CD8-positive, alpha-beta memory T cell (primary cell): ENCODE measurements around the gene ADIPOR2. TPM values are rescaled to one million over a fixed set of nuclear protein-coding genes. Genes with fewer than 3 reads are reported as not detected.
"Not testable (repeated sequence)": the region's sequence is repeated elsewhere in the genome, so short reads cannot be mapped to it uniquely, and the experiment has no call there.

Experiments
- CTCF ChIA-PET: fragments of 350-600 bp; sonication (Branson Sonifier 250); formaldehyde crosslinking; loops from one replicate; lab custom pipeline; 2021; ENCODE audit warnings: antibody characterized with exemption; lab: Charles Lee
- POLR2A ChIA-PET: fragments of 350-600 bp; sonication (Branson Sonifier 250); formaldehyde crosslinking; loops from one replicate; lab custom pipeline; 2021; ENCODE audit warnings: antibody characterized with exemption; lab: Charles Lee
- DNase-seq, 5 donors: peaks; one replicate each; pipeline versions ENCODE4 v3.0.0 to v3.0.0-alpha.2; 2020 to 2022; ENCODE audit warnings: mixed read lengths in 1 of 5
- H3K27ac ChIP-seq: one replicate; pipeline ENCODE4 v1.7.0; 2013; ENCODE audit warnings: low read depth, mild to moderate bottlenecking, low read length, moderate library complexity
- H3K27me3 ChIP-seq: 2 replicates; pipeline ENCODE4 v1.7.0; 2013; ENCODE audit warnings: low read length, mild to moderate bottlenecking; ENCODE audit not compliant: insufficient read depth, poor library complexity, severe bottlenecking
- H3K36me3 ChIP-seq: 2 replicates; pipeline ENCODE4 v1.7.0; 2013; ENCODE audit warnings: mild to moderate bottlenecking, low read length, moderate library complexity; ENCODE audit not compliant: insufficient read depth
- H3K4me1 ChIP-seq: 2 replicates; pipeline ENCODE4 v1.7.0; 2013; ENCODE audit warnings: mild to moderate bottlenecking, low read length, moderate library complexity; ENCODE audit not compliant: insufficient read depth
- H3K4me3 ChIP-seq: 2 replicates; pipeline ENCODE4 v1.7.0; 2013; ENCODE audit warnings: mild to moderate bottlenecking, low read length
- H3K9me3 ChIP-seq: 2 replicates; pipeline ENCODE4 v1.7.0; 2013; ENCODE audit warnings: mild to moderate bottlenecking, low read length
- H3K27ac Mint-ChIP-seq, 8 donors: one replicate each; pipeline ENCODE4 v1.8.0; 2020 to 2021; ENCODE audit warnings: mixed read lengths in 8 of 8, mild to moderate bottlenecking in 6 of 8, inconsistent platforms in 3 of 8, moderate library complexity in 3 of 8
- H3K27me3 Mint-ChIP-seq, 2 donors: one replicate each; pipeline ENCODE4 v1.8.0; 2020 to 2021; ENCODE audit warnings: mixed read lengths in 2 of 2, mild to moderate bottlenecking in 1 of 2, moderate library complexity in 1 of 2
- H3K36me3 Mint-ChIP-seq, 3 donors: one replicate each; pipeline ENCODE4 v1.8.0; 2020 to 2021; ENCODE audit warnings: mixed read lengths in 3 of 3, inconsistent platforms in 1 of 3, mild to moderate bottlenecking in 1 of 3
- H3K4me1 Mint-ChIP-seq, 3 donors: one replicate each; pipeline ENCODE4 v1.8.0; 2020 to 2021; ENCODE audit warnings: mixed read lengths in 3 of 3, inconsistent platforms in 1 of 3, mild to moderate bottlenecking in 1 of 3
- H3K4me3 Mint-ChIP-seq, 7 donors: one replicate each; pipeline ENCODE4 v1.8.0; 2020 to 2021; ENCODE audit warnings: mixed read lengths in 7 of 7, mild to moderate bottlenecking in 6 of 7, moderate library complexity in 4 of 7, inconsistent platforms in 2 of 7
- H3K9me3 Mint-ChIP-seq, 5 donors: one replicate each; pipeline ENCODE4 v1.8.0; 2020 to 2022; ENCODE audit warnings: mixed read lengths in 5 of 5, mild to moderate bottlenecking in 3 of 5, moderate library complexity in 2 of 5, inconsistent platforms in 1 of 5
- polyA plus RNA-seq: library from polyadenylated mRNA; unstranded; fragments of 300-500 nt; fragmentation: Illumina TruSeq; gene quantifications from one replicate; pipeline ENCODE4 v1.2.3, GENCODE V29; 2021
- total RNA-seq, 2 experiments: library from RNA; stranded (reverse); gene quantifications; one replicate each; pipeline ENCODE4 v1.2.3, GENCODE V29; 2021

The ADIPOR2 gene
- total and polyA plus RNA-seq, 3 experiments from 2014 or later = 2.4 to 63.9 (median 54.1) TPM

- no peaks in the 10 kb centered on the region for H3K36me3 ChIP-seq
- peaks cover 7% of the 10 kb centered on the region for H3K4me1 ChIP-seq
- H3K27ac Mint-ChIP-seq = no peak overlapping the region
- no peaks in the 10 kb centered on the region for H3K27me3 ChIP-seq
- peaks cover 4 to 10% (median 5%) of the 10 kb centered on the region in 5 donors for H3K9me3 Mint-ChIP-seq
- peaks cover 13 to 15% (median 15%) of the 10 kb centered on the region in 3 donors for H3K36me3 Mint-ChIP-seq
- H3K27ac ChIP-seq = no peak overlapping the region
- no peak overlapping the region for H3K4me3 Mint-ChIP-seq
- H3K27me3 Mint-ChIP-seq = no peaks in the 10 kb centered on the region
- POLR2A ChIA-PET = interaction anchor here (0.6 kb wide), 1 partner anchor 25 kb away, joined by 3 read pairs; no protein-coding TSS in a partner anchor
- CTCF ChIA-PET = no interaction called here
- peaks cover 45 to 72% (median 66%) of the 10 kb centered on the region in 3 donors for H3K4me1 Mint-ChIP-seq
- H3K4me3 ChIP-seq = no peak overlapping the region
- H3K9me3 ChIP-seq = peaks cover 5% of the 10 kb centered on the region
- no peak for DNase-seq
These were observed 28.3 kb downstream of the ADIPOR2 start for GRCh38 chr12:1719139-1719538.

GRCh38 chr12:1720494-1720893, 29.6 kb downstream of the ADIPOR2 start:
- no peaks in the 10 kb centered on the region for H3K27me3 ChIP-seq
- H3K27ac ChIP-seq = no peak overlapping the region
- H3K27ac Mint-ChIP-seq = peak overlapping the region in 1 of 8 donors; percentile 12
- no peak overlapping the region for H3K4me3 ChIP-seq
- peaks cover 0 to 3% (median 1%) of the 10 kb centered on the region in 5 donors for H3K9me3 Mint-ChIP-seq
- H3K9me3 ChIP-seq = peaks cover 1% of the 10 kb centered on the region
- H3K27me3 Mint-ChIP-seq = no peaks in the 10 kb centered on the region
- no peak overlapping the region for H3K4me3 Mint-ChIP-seq
- peaks cover 5 to 9% (median 7%) of the 10 kb centered on the region in 3 donors for H3K36me3 Mint-ChIP-seq
- ChIA-PET POLR2A (no interaction called here), CTCF (no interaction called here)
- H3K4me1 ChIP-seq = peaks cover 7% of the 10 kb centered on the region
- no peaks in the 10 kb centered on the region for H3K36me3 ChIP-seq
- peaks cover 44 to 68% (median 62%) of the 10 kb centered on the region in 3 donors for H3K4me1 Mint-ChIP-seq
- DNase-seq = no peak

DNA sequence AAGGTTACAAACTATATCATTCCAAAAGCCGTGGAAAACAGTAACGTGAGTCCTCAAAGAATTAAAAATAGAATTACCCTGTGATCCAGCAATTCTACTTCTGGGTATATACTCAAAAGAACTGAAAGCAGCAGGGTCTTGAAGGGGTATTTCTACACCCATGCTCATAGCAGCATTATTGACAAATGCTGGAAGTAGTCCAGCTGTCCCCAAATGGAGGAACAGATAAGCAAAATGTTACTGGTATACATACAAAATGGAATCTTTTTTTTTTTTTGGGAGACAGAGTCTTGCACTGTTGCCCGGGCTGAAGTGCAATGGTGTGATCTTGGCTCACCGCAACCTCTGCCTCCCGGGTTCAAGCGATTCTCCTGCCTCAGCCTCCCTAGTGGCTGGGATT, 32.9 kb downstream of the ADIPOR2 start:
- Mint-ChIP-seq H3K9me3 (no peaks in the 10 kb centered on the region), H3K4me3 (no peak overlapping the region), H3K4me1 (peaks cover 40 to 59% (median 53%) of the 10 kb centered on the region in 3 donors), H3K27me3 (no peaks in the 10 kb centered on the region), H3K27ac (peak overlapping the region in 2 of 8 donors; percentile 69 to 77), H3K36me3 (peaks cover 0 to 22% (median 5%) of the 10 kb centered on the region in 3 donors)
- H3K4me3 ChIP-seq = no peak overlapping the region
- no peak overlapping the region for H3K27ac ChIP-seq
- ChIA-PET CTCF (no interaction called here), POLR2A (no interaction called here)
- no peaks in the 10 kb centered on the region for H3K36me3 ChIP-seq
- no peak for DNase-seq
- H3K4me1 ChIP-seq = peaks cover 7% of the 10 kb centered on the region
- no peaks in the 10 kb centered on the region for H3K9me3 ChIP-seq
- H3K27me3 ChIP-seq = no peaks in the 10 kb centered on the region

- H3K4me1 ChIP-seq = peaks cover 7% of the 10 kb centered on the region
- H3K4me3 Mint-ChIP-seq = no peak overlapping the region
- H3K9me3 ChIP-seq = no peaks in the 10 kb centered on the region
- H3K9me3 Mint-ChIP-seq = no peaks in the 10 kb centered on the region
- no peak overlapping the region for H3K4me3 ChIP-seq
- H3K27ac Mint-ChIP-seq = peak overlapping the region in 3 of 8 donors; percentile 15 to 27 (median 17)
- H3K27ac ChIP-seq = no peak overlapping the region
- POLR2A ChIA-PET = interaction anchor here (0.8 kb wide), 1 partner anchor 17 kb away, joined by 3 read pairs; no protein-coding TSS in a partner anchor
- H3K27me3 ChIP-seq = no peaks in the 10 kb centered on the region
- H3K36me3 ChIP-seq = no peaks in the 10 kb centered on the region
- CTCF ChIA-PET = no interaction called here
- H3K4me1 Mint-ChIP-seq = peaks cover 39 to 59% (median 50%) of the 10 kb centered on the region in 3 donors
- no peaks in the 10 kb centered on the region for H3K27me3 Mint-ChIP-seq
- peaks cover 0 to 25% (median 6%) of the 10 kb centered on the region in 3 donors for H3K36me3 Mint-ChIP-seq
- no peak for DNase-seq
These were observed 33.4 kb downstream of the ADIPOR2 start for GRCh38 chr12:1724250-1724649.

DNA sequence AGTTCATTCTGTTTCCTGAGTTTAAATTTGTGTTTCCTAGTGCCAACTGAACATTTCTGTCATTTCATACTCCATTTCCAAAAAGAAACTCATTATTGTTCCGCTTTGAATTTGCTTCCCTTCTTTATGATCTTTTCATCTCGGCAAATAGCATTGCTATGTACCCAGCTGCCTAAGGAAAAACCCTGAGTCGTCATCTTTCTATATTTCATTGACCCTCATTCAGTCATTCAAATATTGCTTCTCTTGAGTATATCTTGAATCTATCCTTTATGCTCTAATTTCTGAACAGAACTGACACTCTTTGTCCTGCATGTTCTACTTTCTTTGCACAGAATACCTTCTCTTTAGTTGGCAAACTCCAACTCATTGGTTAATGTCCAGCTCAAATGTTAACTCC, 35.9 kb downstream of the ADIPOR2 start:
- H3K4me3 ChIP-seq = no peak overlapping the region
- no peaks in the 10 kb centered on the region for H3K27me3 Mint-ChIP-seq
- peaks cover 31 to 53% (median 43%) of the 10 kb centered on the region in 3 donors for H3K4me1 Mint-ChIP-seq
- H3K4me3 Mint-ChIP-seq = no peak overlapping the region
- H3K9me3 ChIP-seq = no peaks in the 10 kb centered on the region
- peaks cover 3 to 29% (median 9%) of the 10 kb centered on the region in 3 donors for H3K36me3 Mint-ChIP-seq
- no peak for DNase-seq
- H3K4me1 ChIP-seq = peaks cover 4% of the 10 kb centered on the region
- no peaks in the 10 kb centered on the region for H3K27me3 ChIP-seq
- no peaks in the 10 kb centered on the region for H3K36me3 ChIP-seq
- ChIA-PET CTCF (no interaction called here), POLR2A (no interaction called here)
- H3K9me3 Mint-ChIP-seq = no peaks in the 10 kb centered on the region
- peak overlapping the region in 3 of 8 donors; percentile 15 to 53 (median 17) for H3K27ac Mint-ChIP-seq
- H3K27ac ChIP-seq = no peak overlapping the region

- POLR2A ChIA-PET = no interaction called here
- Histone ChIP-seq H3K4me1 (peaks cover 4% of the 10 kb centered on the region), H3K36me3 (no peaks in the 10 kb centered on the region), H3K27me3 (no peaks in the 10 kb centered on the region), H3K4me3 (no peak overlapping the region), H3K9me3 (no peaks in the 10 kb centered on the region), H3K27ac (no peak overlapping the region)
- peaks cover 3 to 29% (median 9%) of the 10 kb centered on the region in 3 donors for H3K36me3 Mint-ChIP-seq
- H3K4me1 Mint-ChIP-seq = peaks cover 33 to 59% (median 43%) of the 10 kb centered on the region in 3 donors
- DNase-seq = no peak
- H3K4me3 Mint-ChIP-seq = no peak overlapping the region
- CTCF ChIA-PET = interaction anchor here (0.7 to 1.1 kb wide), 2 partner anchors 11 to 340 kb away, joined by 3 read pairs; no protein-coding TSS in a partner anchor
- no peak overlapping the region for H3K27ac Mint-ChIP-seq
- H3K9me3 Mint-ChIP-seq = no peaks in the 10 kb centered on the region
- no peaks in the 10 kb centered on the region for H3K27me3 Mint-ChIP-seq
These were observed 38.0 kb downstream of the ADIPOR2 start for GRCh38 chr12:1728824-1729223.

DNA sequence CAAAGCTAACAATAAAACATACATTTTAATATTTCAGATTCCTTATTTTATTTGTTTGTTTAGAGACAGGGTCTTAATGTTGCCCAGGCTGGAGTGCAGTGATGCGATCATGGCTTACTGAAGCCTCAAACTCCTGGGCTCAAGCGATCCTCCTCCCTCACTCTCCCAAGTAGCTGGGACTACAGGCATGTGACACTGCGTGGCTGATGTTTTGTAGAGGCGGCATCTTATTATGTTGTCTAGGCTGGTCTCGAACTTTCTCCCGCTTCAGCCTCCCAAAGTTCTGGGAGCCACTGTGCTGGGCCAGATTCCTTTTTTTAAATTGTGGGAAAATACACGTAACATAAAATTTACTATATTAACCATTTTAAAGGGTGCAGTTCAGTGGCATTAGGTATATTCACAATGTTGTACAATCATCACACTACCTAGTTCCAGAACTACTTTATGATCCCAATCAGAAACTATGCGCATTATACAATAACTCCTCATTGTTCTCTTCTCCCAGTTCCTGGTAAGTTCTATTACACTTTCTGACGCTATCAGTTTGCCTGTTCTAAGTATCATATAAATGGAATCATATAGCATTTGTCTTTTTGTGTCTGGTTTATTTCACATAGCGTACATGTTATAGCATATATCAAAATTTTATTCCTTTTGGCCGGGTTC, 40.3 kb downstream of the ADIPOR2 start:
- H3K4me1 ChIP-seq = peaks cover 4% of the 10 kb centered on the region
- no peaks in the 10 kb centered on the region for H3K36me3 ChIP-seq
- POLR2A ChIA-PET = no interaction called here
- no peaks in the 10 kb centered on the region for H3K27me3 ChIP-seq
- Mint-ChIP-seq H3K4me3 (no peak overlapping the region), H3K4me1 (peaks cover 31 to 55% (median 41%) of the 10 kb centered on the region in 3 donors), H3K9me3 (no peaks in the 10 kb centered on the region), H3K27ac (no peak overlapping the region), H3K27me3 (no peaks in the 10 kb centered on the region), H3K36me3 (peaks cover 3 to 22% (median 6%) of the 10 kb centered on the region in 3 donors)
- CTCF ChIA-PET = no interaction called here
- no peak overlapping the region for H3K27ac ChIP-seq
- no peak overlapping the region for H3K4me3 ChIP-seq
- no peak for DNase-seq
- H3K9me3 ChIP-seq = no peaks in the 10 kb centered on the region

DNA sequence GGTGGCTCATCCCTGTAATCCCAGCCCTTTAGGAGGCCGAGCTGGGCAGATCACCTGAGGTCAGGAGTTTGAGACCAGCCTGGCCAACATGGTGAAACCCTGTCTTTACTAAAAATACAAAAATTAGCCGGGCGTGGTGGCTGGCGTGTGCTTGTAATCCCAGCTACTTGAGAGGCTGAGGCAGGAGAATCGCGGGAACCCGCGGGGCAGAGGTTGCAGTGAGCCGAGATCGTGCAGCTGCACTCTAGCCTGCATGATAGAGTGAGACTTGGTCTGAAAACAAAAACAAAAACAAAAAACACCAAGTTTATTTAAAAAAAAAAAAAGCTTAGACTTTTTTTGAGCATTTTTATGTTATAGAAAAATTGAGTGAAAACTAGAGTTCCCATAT, 40.8 kb downstream of the ADIPOR2 start:
- H3K4me1 Mint-ChIP-seq = peaks cover 31 to 55% (median 41%) of the 10 kb centered on the region in 3 donors
- H3K4me3 Mint-ChIP-seq, H3K27ac Mint-ChIP-seq, H3K9me3 ChIP-seq, H3K27ac ChIP-seq, H3K27me3 Mint-ChIP-seq, H3K9me3 Mint-ChIP-seq, H3K27me3 ChIP-seq, H3K4me3 ChIP-seq, H3K36me3 ChIP-seq, POLR2A ChIA-PET, H3K4me1 ChIP-seq, DNase-seq, CTCF ChIA-PET: not testable (repeated sequence)
- H3K36me3 Mint-ChIP-seq = peaks cover 3 to 21% (median 4%) of the 10 kb centered on the region in 3 donors
